Natural killer cell treated with Interleukin-12 subunit alpha and Interleukin-12 subunit beta and Interleukin-15 and Interleukin-18, amount 100 ng/mL, for 72 hours (primary cell): ENCODE measurements around the gene CALCR. TPM values are rescaled to one million over a fixed set of nuclear protein-coding genes. Genes with fewer than 3 reads are reported as not detected.

Experiments used
- ATAC-seq, 2 donors: fragments of 150-1000 bp; cut with Tn5 transposase in 1 of 2; sonication (Bioruptor Pico), chemical (Tn5 transposase) in 1 of 2; 2 replicates each; pipeline ENCODE4 v1.10.0; 2021
- DNase-seq: peaks from one replicate; pipeline ENCODE4 v3.0.0; 2022; ENCODE audit warnings: low spot score
- H3K27ac Mint-ChIP-seq, 2 donors: 1 replicate in 1 of 2; 2 replicates in 1 of 2; pipeline ENCODE4 v1.8.0; 2022; ENCODE audit warnings: mixed read lengths in 2 of 2, mild to moderate bottlenecking in 1 of 2, moderate library complexity in 1 of 2
- H3K27me3 Mint-ChIP-seq, 2 donors: 1 replicate in 1 of 2; 2 replicates in 1 of 2; pipeline ENCODE4 v1.8.0; 2022; ENCODE audit warnings: mixed read lengths in 2 of 2
- H3K36me3 Mint-ChIP-seq: one replicate; pipeline ENCODE4 v1.8.0; 2022; ENCODE audit warnings: mixed read lengths
- H3K4me1 Mint-ChIP-seq, 2 donors: 1 replicate in 1 of 2; 2 replicates in 1 of 2; pipeline ENCODE4 v1.8.0; 2022; ENCODE audit warnings: low read depth in 2 of 2, mixed read lengths in 2 of 2, mild to moderate bottlenecking in 1 of 2
- H3K4me3 Mint-ChIP-seq: one replicate; pipeline ENCODE4 v1.8.0; 2022; ENCODE audit warnings: mixed read lengths
- H3K9me3 Mint-ChIP-seq: 2 replicates; pipeline ENCODE4 v1.8.0; 2022; ENCODE audit warnings: mixed read lengths
- total RNA-seq, 2 donors: library from RNA; stranded (reverse); gene quantifications; one replicate each; pipeline ENCODE4 v1.2.3, GENCODE V29; 2022

The CALCR gene
- total RNA-seq, 2 donors from 2014 or later = not detected

GRCh38 chr7:93392984-93393383 lies 181.5 kb downstream of the CALCR start:
- Mint-ChIP-seq H3K27ac (no peak overlapping the region), H3K4me1 (no peaks in the 10 kb centered on the region), H3K4me3 (no peak overlapping the region), H3K27me3 (peaks cover under 1 to 8% of the 10 kb centered on the region in 2 donors), H3K36me3 (no peaks in the 10 kb centered on the region), H3K9me3 (no peaks in the 10 kb centered on the region)
- ATAC-seq (no peak), DNase-seq (no peak)

GRCh38 chr7:93390660-93391059 lies 183.9 kb downstream of the CALCR start:
- H3K36me3 Mint-ChIP-seq = no peaks in the 10 kb centered on the region
- no peak overlapping the region for H3K4me3 Mint-ChIP-seq
- no peak overlapping the region for H3K27ac Mint-ChIP-seq
- no peak for DNase-seq
- no peaks in the 10 kb centered on the region for H3K4me1 Mint-ChIP-seq
- H3K27me3 Mint-ChIP-seq = peaks cover 6 to 24% of the 10 kb centered on the region in 2 donors
- ATAC-seq = no peak
- no peaks in the 10 kb centered on the region for H3K9me3 Mint-ChIP-seq

GRCh38 chr7:93382362-93382761 lies 192.2 kb downstream of the CALCR start:
- Mint-ChIP-seq H3K4me1 (no peaks in the 10 kb centered on the region), H3K27me3 (peaks cover 6 to 22% of the 10 kb centered on the region in 2 donors), H3K9me3 (no peaks in the 10 kb centered on the region), H3K27ac (no peak overlapping the region), H3K4me3 (no peak overlapping the region), H3K36me3 (no peaks in the 10 kb centered on the region)
- ATAC-seq (no peak), DNase-seq (no peak)

GRCh38 chr7:93378131-93378760 lies 196.3 kb downstream of the CALCR start:
- H3K9me3 Mint-ChIP-seq = no peaks in the 10 kb centered on the region
- no peak overlapping the region for H3K4me3 Mint-ChIP-seq
- no peaks in the 10 kb centered on the region for H3K36me3 Mint-ChIP-seq
- H3K27me3 Mint-ChIP-seq = peaks cover 11 to 17% of the 10 kb centered on the region in 2 donors
- DNase-seq (no peak), ATAC-seq (no peak)
- no peaks in the 10 kb centered on the region for H3K4me1 Mint-ChIP-seq
- H3K27ac Mint-ChIP-seq = no peak overlapping the region

- no peak overlapping the region for H3K27ac Mint-ChIP-seq
- H3K4me1 Mint-ChIP-seq = no peaks in the 10 kb centered on the region
- H3K4me3 Mint-ChIP-seq = no peak overlapping the region
- no peak for ATAC-seq
- H3K27me3 Mint-ChIP-seq = peaks cover 13 to 21% of the 10 kb centered on the region in 2 donors
- DNase-seq = no peak
- H3K9me3 Mint-ChIP-seq = no peaks in the 10 kb centered on the region
- no peaks in the 10 kb centered on the region for H3K36me3 Mint-ChIP-seq
Observed at GRCh38 chr7:93375603-93376002, 198.9 kb downstream of the CALCR start.
